KMS-11 (cell line): Measurements from ENCODE around the gene VAPB.
"Not testable (repeated sequence)": the region's sequence is repeated elsewhere in the genome, so short reads cannot be mapped to it uniquely, and the experiment has no call there.

Experiments
- H2AFZ ChIP-seq: fragments of 200-600 bp; sonication (generic); 2 replicates; pipeline ENCODE4 v1.6.1; 2016; ENCODE audit warnings: antibody characterized with exemption, mixed run types, low read depth
- H3K27ac ChIP-seq: fragments of 200-600 bp; sonication (generic); 2 replicates; pipeline ENCODE4 v1.6.1; 2016; ENCODE audit warnings: mild to moderate bottlenecking, mixed run types
- H3K27me3 ChIP-seq: fragments of 200-600 bp; sonication (generic); 2 replicates; pipeline ENCODE4 v1.6.1; 2017; ENCODE audit warnings: mild to moderate bottlenecking, low read depth, mixed run types, moderate library complexity; ENCODE audit not compliant: insufficient read depth
- H3K36me3 ChIP-seq: fragments of 200-600 bp; sonication (generic); 2 replicates; pipeline ENCODE4 v1.6.1; 2017; ENCODE audit warnings: mild to moderate bottlenecking, mixed run types; ENCODE audit not compliant: insufficient read depth
- H3K4me1 ChIP-seq: fragments of 200-600 bp; sonication (generic); 2 replicates; pipeline ENCODE4 v1.6.1; 2016; ENCODE audit warnings: mild to moderate bottlenecking, low read depth, mixed run types; ENCODE audit not compliant: poor library complexity, severe bottlenecking
- H3K4me2 ChIP-seq: fragments of 200-600 bp; sonication (generic); 2 replicates; pipeline ENCODE4 v1.7.0; 2016; ENCODE audit warnings: mild to moderate bottlenecking, mixed run types
- H3K4me3 ChIP-seq: fragments of 200-600 bp; sonication (generic); IDR thresholded peaks from 2 replicates; pipeline ENCODE4 v1.6.1; 2017; ENCODE audit warnings: low read depth, low read length, mixed read lengths; ENCODE audit not compliant: insufficient read depth
- H3K79me2 ChIP-seq: fragments of 200-600 bp; sonication (generic); 2 replicates; pipeline ENCODE4 v1.6.1; 2016; ENCODE audit warnings: low read depth, mixed run types; ENCODE audit not compliant: insufficient read depth
- H3K9ac ChIP-seq: fragments of 200-600 bp; sonication (generic); 2 replicates; pipeline ENCODE4 v1.6.1; 2016; ENCODE audit warnings: mild to moderate bottlenecking, mixed run types
- H4K20me1 ChIP-seq: fragments of 200-600 bp; sonication (generic); 2 replicates; pipeline ENCODE4 v1.6.1; 2016; ENCODE audit warnings: mild to moderate bottlenecking, mixed run types; ENCODE audit not compliant: insufficient read depth
- TF ChIP-seq, protein P1 (sequence below): fragments of 200-600 bp; sonication (generic); conservative IDR thresholded peaks from 2 replicates; pipeline ENCODE4 v1.6.1; 2017; ENCODE audit warnings: low read depth, mild to moderate bottlenecking, antibody characterized with exemption, low read length, moderate library complexity, mixed read lengths

Gene VAPB

DNA sequence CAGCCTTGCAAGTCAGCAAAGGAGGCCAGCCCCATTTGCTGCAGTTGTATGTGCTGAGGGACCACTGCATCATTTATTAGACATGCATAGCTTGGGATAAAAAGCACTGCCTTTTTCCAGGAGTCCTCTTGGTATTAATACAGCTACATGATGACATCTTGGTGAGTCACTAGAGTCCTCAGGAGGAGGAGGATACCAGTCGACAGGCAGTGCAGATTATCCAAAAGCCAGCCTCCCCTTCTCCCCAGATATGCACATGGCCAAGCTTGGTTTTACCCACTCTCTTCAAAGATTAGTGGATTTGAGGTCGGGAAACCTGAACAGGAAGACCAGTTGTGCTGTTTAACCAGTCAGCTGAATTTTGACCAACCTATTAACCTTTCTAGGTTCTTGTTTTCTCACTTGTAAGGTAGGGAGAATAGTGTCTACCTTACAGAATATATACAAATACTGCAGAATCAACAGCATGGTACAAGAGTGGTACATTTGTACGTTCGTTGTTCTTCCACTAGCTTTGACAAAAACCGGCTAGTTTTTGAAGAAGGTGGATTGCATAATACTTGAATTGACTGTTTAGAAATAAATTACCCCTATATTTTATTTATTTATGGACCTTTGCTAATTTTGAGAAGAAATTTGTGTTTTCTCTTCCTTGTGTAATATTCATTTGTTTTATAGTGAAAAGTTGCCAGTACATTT lies 31.9 kb downstream of the VAPB start:
- Histone ChIP-seq H3K36me3 (no peaks in the 10 kb centered on the region; the same call in 1 of the 2 replicates), H3K79me2 (peaks cover 42% of the 10 kb centered on the region; the same call in 1 of the 2 replicates)
- TF ChIP-seq, protein P1, sequence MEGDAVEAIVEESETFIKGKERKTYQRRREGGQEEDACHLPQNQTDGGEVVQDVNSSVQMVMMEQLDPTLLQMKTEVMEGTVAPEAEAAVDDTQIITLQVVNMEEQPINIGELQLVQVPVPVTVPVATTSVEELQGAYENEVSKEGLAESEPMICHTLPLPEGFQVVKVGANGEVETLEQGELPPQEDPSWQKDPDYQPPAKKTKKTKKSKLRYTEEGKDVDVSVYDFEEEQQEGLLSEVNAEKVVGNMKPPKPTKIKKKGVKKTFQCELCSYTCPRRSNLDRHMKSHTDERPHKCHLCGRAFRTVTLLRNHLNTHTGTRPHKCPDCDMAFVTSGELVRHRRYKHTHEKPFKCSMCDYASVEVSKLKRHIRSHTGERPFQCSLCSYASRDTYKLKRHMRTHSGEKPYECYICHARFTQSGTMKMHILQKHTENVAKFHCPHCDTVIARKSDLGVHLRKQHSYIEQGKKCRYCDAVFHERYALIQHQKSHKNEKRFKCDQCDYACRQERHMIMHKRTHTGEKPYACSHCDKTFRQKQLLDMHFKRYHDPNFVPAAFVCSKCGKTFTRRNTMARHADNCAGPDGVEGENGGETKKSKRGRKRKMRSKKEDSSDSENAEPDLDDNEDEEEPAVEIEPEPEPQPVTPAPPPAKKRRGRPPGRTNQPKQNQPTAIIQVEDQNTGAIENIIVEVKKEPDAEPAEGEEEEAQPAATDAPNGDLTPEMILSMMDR, result no peak

DNA sequence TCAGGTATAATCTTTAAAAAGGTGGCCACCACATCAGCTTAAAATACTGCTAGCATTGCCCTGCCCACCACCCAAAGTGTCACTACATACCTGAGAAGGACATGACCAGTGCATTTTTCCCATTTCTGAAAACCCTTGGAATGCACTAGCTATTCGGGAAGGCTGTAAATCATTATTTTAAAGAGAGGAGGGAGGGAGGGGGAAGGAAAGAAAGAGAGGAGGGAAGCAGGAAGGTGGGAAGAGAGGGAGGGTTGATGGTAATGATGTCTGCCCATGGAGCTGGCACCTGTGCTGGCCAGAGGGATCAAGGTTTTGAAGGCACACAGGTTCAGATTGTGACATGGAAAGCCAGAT lies 32.4 kb downstream of the VAPB start:
- Histone ChIP-seq H2AFZ (no peak overlapping the region), H3K36me3 (no peaks in the 10 kb centered on the region; the same call in 1 of the 2 replicates), H3K4me3 (no peak overlapping the region), H3K79me2 (peaks cover 37% of the 10 kb centered on the region; the same call in 1 of the 2 replicates), H3K4me1 (no peaks in the 10 kb centered on the region), H3K9ac (no peak overlapping the region), H3K27me3 (no peaks in the 10 kb centered on the region), H3K27ac (no peak overlapping the region), H4K20me1 (no peaks in the 10 kb centered on the region), H3K4me2 (no peak overlapping the region)
- TF ChIP-seq, protein P1, result no peak

More for the DNA sequence above, 31.9 kb downstream of the VAPB start:
- Histone ChIP-seq H4K20me1 (no peaks in the 10 kb centered on the region), H3K27me3 (no peaks in the 10 kb centered on the region), H3K9ac (no peak overlapping the region), H3K27ac (no peak overlapping the region), H3K4me3 (no peak overlapping the region), H3K4me2 (no peak overlapping the region), H2AFZ (no peak overlapping the region), H3K4me1 (no peaks in the 10 kb centered on the region)

DNA sequence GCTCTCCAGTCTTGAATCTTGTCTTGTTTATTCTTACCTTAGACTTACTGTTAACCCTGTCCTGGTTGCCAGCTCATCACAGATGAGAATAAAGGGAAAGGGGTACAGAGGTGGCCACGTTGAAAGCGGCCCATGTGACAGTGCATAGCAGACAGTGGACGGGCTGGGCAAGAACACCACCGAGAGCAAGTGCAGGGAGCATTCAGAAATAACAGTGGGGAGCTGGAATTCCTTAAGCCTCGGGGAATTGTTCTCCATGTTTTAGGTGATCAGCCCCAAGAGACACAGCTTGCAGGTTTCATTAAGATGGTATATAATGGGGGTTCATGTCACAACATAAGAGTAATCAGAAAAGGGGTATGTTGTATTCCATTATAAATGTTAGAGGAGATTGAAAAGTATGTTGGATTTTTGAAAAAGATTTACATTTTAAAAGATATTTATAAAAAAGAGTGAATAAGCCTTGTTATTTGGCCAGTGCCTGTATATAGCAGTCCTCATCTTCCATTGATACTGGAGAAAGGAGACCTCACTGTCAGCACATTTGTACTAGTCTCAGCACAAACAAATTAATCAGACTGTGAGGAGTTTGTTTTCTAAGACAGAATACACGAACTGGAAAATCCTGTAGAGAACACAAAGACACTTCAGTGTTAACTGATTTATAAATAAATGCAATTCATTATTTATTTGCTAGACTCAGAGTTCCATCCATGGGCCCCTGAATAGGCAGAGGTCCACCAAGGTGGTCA lies 35.4 kb downstream of the VAPB start:
- H3K4me2 ChIP-seq, result no peak overlapping the region
- TF ChIP-seq, protein P1, result no peak
- H3K27me3 ChIP-seq, result no peaks in the 10 kb centered on the region
- H3K27ac ChIP-seq, result no peak overlapping the region
- H3K4me3 ChIP-seq, result no peak overlapping the region
- peaks cover 34% of the 10 kb centered on the region; the same call in 1 of the 2 replicates for H3K79me2 ChIP-seq
- H3K36me3 ChIP-seq, result no peaks in the 10 kb centered on the region; the same call in 1 of the 2 replicates
- H3K4me1 ChIP-seq, result no peaks in the 10 kb centered on the region
- H2AFZ ChIP-seq, result no peak overlapping the region
- H4K20me1 ChIP-seq, result no peaks in the 10 kb centered on the region
- H3K9ac ChIP-seq, result no peak overlapping the region

DNA sequence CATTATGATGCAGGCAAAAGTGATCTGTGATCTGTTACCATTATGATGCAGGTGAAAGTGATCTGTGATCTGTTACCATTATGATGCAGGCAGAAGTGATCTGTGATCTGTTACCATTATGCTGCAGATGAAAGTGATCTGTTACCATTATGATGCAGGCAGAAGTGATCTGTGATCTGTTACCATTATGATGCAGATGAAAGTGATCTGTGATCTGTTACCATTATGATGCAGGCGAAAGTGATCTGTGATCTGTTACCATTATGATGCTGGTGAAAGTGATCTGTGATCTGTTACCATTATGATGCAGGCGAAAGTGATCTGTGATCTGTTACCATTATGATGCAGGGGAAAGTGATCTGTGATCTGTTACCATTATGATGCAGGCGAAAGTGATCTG lies 38.5 kb downstream of the VAPB start:
- not testable (repeated sequence) for H3K4me2 ChIP-seq, H3K27me3 ChIP-seq, H3K4me3 ChIP-seq, H4K20me1 ChIP-seq, H3K27ac ChIP-seq, H2AFZ ChIP-seq, H3K36me3 ChIP-seq, H3K9ac ChIP-seq
- H3K79me2 ChIP-seq, result peaks cover 51% of the 10 kb centered on the region; the same call in 1 of the 2 replicates
- peaks cover 12% of the 10 kb centered on the region for H3K4me1 ChIP-seq
